Esophagus muscularis mucosa (tissue), 4 donors: Measurements from ENCODE around the gene TBC1D10B.

Source experiments
- EP300 ChIP-seq: sonication (generic); formaldehyde crosslinking; IDR thresholded peaks from one replicate; pipeline ENCODE4 v1.6.1; 2017; ENCODE audit warnings: antibody characterized with exemption
- POLR2A ChIP-seq: fragments of 450-650 bp; IDR thresholded peaks from one replicate; pipeline ENCODE4 v1.6.1; 2017; ENCODE audit warnings: antibody characterized with exemption, moderate library complexity, mild to moderate bottlenecking, low read depth
- POLR2AphosphoS5 ChIP-seq, 2 donors: sonication (generic); formaldehyde crosslinking; IDR thresholded peaks; one replicate each; pipeline ENCODE4 v1.6.1; 2017; ENCODE audit warnings: antibody characterized with exemption in 2 of 2
- TF ChIP-seq, protein P1 (sequence below), 3 experiments: fragments of 200-600 bp in 2 of 3; fragments of 450-650 bp in 1 of 3; sonication (generic) in 2 of 3; IDR thresholded peaks; one replicate each; pipeline ENCODE4 v1.5.1; 2017 to 2019; ENCODE audit warnings: antibody characterized with exemption in 3 of 3, mild to moderate bottlenecking in 2 of 3, moderate library complexity in 1 of 3

DNA sequence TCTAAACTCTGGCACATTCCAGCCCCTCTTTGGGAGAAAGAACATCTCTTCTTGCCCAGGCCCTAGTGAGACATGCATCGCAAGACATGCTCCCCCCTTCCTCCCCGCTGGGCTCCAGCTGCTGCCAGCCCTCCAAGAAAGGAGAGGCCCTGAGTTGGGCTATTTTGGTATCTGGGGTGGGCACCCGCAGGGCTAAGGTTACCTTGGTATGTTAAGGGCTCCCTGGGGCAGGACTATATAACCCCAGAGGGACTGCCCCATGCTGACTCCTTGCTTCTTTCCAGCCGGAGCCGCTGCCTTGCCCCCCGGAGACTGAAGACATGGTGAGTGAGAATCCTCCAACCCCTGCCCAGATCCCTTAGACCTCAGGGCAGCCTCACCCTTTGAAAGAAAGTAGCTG lies 4.2 kb upstream of the TBC1D10B start, which contains the start of gene MYL11:
- TF ChIP-seq POLR2A (no peak), EP300 (no peak), POLR2AphosphoS5 (IDR thresholded peaks at IDR 0.05) (no peak)
- TF ChIP-seq, protein P1, sequence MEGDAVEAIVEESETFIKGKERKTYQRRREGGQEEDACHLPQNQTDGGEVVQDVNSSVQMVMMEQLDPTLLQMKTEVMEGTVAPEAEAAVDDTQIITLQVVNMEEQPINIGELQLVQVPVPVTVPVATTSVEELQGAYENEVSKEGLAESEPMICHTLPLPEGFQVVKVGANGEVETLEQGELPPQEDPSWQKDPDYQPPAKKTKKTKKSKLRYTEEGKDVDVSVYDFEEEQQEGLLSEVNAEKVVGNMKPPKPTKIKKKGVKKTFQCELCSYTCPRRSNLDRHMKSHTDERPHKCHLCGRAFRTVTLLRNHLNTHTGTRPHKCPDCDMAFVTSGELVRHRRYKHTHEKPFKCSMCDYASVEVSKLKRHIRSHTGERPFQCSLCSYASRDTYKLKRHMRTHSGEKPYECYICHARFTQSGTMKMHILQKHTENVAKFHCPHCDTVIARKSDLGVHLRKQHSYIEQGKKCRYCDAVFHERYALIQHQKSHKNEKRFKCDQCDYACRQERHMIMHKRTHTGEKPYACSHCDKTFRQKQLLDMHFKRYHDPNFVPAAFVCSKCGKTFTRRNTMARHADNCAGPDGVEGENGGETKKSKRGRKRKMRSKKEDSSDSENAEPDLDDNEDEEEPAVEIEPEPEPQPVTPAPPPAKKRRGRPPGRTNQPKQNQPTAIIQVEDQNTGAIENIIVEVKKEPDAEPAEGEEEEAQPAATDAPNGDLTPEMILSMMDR (IDR thresholded peaks at IDR 0.05), result no peak
